GM19238 (cell line): Measurements from ENCODE around the gene STRIP2.
"Not testable (repeated sequence)": the region's sequence is repeated elsewhere in the genome, so short reads cannot be mapped to it uniquely, and the experiment has no call there.

ENCODE experiments used
- DNase-seq: peaks from one replicate; pipeline ENCODE4 v3.0.0; 2011; ENCODE audit warnings: low spot score; ENCODE audit not compliant: insufficient read length

STRIP2 gene

GRCh38 chr7:129421717-129422250 lies 12.4 kb upstream of the STRIP2 start:
- DNase-seq, result no peak

GRCh38 chr7:129422727-129423126 lies 11.5 kb upstream of the STRIP2 start:
- no peak for DNase-seq

- DNase-seq, result no peak
These were observed 10.4 kb upstream of the STRIP2 start for GRCh38 chr7:129423700-129424410.

GRCh38 chr7:129426482-129426881 lies 7.8 kb upstream of the STRIP2 start:
- no peak for DNase-seq

GRCh38 chr7:129427526-129428045 lies 6.6 kb upstream of the STRIP2 start:
- DNase-seq, result no peak

- no peak for DNase-seq
These were observed 2.2 kb upstream of the STRIP2 start for GRCh38 chr7:129431911-129432643.

GRCh38 chr7:129434675-129435318 lies 565 bp downstream of the STRIP2 start:
- DNase-seq, result no peak

GRCh38 chr7:129435414-129435829 lies 1.2 kb downstream of the STRIP2 start:
- DNase-seq, result no peak

GRCh38 chr7:129436335-129436923 lies 2.2 kb downstream of the STRIP2 start:
- DNase-seq, result no peak

GRCh38 chr7:129437190-129437589 lies 3.0 kb downstream of the STRIP2 start:
- DNase-seq, result no peak

- DNase-seq, result no peak
These were observed 4.1 kb downstream of the STRIP2 start for GRCh38 chr7:129438281-129438838.

- DNase-seq, result no peak
These were observed 4.8 kb downstream of the STRIP2 start for GRCh38 chr7:129438839-129439651.

- no peak for DNase-seq
These were observed 5.9 kb downstream of the STRIP2 start for GRCh38 chr7:129439963-129440625.

- DNase-seq, result no peak
These were observed 9.4 kb downstream of the STRIP2 start for GRCh38 chr7:129443612-129444011.

- DNase-seq, result not testable (repeated sequence)
These were observed 10.5 kb downstream of the STRIP2 start for GRCh38 chr7:129444776-129445175.

- DNase-seq, result not testable (repeated sequence)
These were observed 12.7 kb downstream of the STRIP2 start for GRCh38 chr7:129446925-129447324.

- not testable (repeated sequence) for DNase-seq
These were observed 13.2 kb downstream of the STRIP2 start for GRCh38 chr7:129447445-129447844.

GRCh38 chr7:129448608-129449007 lies 14.4 kb downstream of the STRIP2 start:
- not testable (repeated sequence) for DNase-seq

- no peak for DNase-seq
These were observed 16.1 kb downstream of the STRIP2 start for GRCh38 chr7:129450295-129450694.
